ENCODE results near the gene RFX1.
"Not testable (repeated sequence)": the region's sequence is repeated elsewhere in the genome, so short reads cannot be mapped to it uniquely, and the experiment has no call there.

RFX1 gene

GRCh38 chr19:14026652-14027192 is 20.6 kb upstream of the RFX1 start:
- DNase-seq = not testable (repeated sequence)

DNA sequence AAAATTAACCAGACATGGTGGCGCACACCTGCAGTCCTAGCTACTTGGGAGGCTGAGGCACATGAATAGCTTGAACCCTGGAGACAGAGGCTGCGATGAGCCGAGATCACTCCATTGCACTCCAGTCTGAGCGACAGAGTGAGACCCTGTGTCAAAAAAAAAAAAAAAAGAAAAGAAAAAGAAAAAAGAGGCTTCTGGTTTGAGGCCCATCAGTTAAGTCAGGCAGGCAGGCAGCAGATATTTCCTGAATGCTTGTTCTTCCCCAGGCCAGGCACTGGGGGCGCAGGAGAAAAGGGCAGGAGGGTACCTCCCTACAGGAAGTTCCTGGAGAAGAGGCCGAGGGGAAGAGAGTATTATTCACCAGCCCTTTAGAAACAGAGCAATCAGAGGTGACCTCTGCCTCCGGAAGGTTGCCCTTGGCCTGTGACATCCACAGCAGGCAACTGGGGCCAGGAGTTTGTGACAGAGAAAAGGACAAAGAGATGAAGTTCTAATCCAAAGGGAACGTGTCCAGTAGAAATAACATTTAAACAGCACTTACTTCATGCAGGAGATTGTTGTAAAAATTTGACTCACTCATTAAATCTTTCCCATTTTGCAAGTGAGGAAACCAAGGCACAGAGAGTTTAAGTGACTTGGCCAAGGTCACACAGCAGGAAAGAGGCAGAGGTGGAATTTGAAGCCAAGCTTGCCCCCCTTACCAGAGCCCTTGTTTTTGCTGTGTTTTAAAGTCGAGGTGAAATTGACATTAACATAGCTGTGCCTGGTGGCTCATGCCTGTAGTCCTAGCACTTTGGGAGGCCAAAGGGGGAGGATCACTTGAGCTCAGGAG is 17.5 kb upstream of the RFX1 start:
- no peak for DNase-seq

DNA sequence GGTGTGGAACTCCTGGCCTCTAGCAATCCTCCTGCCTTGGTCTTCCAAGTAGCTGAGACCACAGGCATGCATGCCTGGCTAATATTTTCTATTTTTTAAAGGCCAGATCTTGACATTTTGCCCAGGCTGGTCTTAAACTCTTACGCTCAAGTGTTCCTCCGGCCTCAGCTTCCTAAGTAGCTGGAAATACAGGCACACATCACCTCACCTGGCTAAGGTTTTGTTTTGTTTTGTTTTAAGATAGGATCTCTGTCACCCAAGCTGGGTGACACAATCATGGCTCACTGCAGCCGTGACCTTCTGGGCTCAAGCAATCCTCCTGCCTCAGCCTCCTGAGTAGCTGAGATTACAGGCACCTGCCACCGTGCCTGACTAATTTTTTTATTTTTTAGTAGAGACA is 16.3 kb upstream of the RFX1 start:
- DNase-seq = no peak

DNA sequence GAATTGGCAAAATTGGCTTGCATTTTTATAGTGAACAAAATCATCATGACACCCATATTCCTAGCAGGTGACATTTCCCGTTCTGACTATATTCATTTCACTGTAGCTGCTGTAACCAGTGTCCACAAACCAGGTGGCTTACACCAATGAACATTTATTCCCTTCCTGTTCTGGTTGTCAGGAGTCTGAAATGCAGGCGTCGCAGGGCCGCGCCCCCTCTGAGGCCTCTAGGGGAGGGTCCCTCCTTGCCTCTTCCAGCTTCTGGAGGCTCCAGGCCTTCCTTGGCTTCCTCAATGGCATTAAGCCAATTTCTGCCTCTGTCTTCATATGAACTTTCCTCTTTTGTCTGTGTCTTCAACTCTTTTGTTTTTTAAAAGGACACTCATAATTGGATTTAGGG is 15.4 kb upstream of the RFX1 start:
- DNase-seq = no peak

DNA sequence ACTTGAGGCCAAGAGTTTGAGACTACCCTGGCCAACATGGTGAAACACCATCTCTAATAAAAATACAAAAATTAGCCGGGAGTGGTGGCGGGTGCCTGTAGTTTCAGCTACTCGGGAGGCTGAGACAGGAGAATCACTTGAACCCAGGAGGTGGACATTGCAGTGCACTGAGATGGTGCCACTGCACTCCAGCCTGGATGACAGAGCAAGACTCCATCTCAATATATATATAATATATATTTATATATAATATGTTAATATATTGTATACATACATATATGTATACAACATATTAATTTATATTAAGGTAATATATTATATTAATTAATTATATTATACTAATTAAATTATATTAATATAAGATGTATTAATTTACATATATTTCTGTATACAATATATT is 13.6 kb upstream of the RFX1 start:
- not testable (repeated sequence) for DNase-seq

DNA sequence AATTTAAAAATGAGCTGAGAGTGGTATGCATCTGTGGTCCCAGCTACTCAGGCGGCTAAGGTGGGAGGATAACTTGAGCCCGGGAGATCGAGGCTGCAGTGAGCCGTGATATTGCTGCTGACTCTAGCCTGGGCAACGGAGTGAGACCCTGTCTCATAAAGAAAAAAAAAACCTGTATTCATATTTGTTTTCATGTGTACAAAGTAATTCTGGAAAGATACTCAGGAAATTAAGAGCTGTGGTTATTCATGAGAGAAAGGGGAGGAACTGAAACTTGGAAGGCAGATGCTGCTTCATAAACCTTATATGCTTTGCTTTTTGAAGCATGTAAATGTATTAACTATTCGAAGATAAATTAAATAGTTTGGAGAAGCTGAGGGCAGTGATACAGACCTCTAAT is 13.0 kb upstream of the RFX1 start:
- DNase-seq = no peak

GRCh38 chr19:14015524-14016035 is 9.5 kb upstream of the RFX1 start:
- DNase-seq = no peak

GRCh38 chr19:14012378-14012915 is 6.3 kb upstream of the RFX1 start:
- DNase-seq = no peak

DNA sequence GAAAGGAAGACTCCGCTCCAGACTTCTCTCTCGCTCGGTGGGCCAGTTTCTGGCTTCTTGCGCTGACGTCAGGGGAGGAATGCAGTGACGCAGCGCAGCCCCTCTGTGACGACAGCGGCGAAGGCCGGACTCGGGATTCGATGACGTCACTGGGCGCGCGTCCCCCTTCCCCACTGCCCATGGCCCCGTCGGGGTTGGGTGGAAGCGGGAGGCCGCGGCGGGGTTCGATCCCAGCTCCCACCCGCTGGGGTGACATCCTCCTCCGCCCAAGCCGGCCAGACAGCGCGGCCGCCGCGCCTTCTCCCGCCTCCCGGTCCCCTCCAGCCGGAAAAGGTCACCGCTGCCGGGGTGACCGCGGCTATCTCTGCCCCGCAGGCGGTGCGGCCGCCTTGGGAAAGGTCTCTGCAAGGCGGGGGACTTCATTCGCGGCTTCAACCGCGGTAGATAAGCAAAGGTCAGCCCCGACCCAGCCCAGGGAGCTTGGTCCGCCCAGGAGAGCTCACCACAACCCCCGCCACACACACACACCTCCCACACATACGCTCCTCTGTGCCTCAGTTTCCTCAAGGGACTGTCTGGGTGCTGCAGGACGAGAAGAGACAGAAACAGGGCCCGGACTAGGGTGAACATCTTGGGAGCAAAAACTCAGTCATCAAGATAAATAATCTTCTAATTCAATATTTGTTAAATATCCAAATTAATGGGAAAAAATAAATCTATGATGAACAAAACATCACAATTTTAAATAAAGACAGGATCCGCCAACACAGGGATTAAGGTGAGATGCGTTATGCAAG is 844 bp upstream of the RFX1 start:
- no peak for DNase-seq

DNA sequence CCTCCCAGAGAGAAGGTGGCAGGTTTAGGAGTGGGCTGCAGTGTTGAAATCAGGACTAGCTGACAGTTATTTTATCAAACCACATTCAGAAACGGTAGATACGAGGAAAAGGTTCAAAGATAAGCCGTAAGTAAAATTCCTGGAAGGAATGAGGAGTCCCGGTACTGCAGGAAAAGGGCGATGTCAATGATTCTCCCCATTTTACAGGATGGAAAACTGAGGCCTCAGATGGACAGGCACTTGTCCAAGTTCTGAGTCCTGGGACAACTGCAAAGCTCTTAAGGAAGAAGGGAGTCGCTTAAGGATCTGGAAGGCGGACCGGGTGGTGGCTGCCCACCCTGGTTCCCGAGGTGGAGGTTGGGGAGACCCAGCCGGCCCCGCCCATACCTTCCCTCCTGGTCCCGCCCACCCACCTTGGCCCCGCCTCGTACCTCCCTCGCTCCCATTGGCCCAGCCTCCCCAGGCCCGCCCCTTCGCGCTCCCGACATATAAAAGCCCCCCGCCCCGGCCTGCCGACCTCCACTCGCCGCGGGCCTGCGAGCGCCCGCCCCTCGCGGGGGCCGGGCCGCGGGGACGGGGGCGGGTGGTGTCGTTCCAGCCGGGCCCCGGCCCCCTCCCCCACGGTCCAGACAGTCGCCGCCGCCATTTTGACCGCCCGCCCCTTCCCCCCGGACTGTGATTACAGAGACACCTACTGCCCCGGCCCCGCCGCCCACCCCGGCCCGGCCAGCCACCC is 603 bp downstream of the RFX1 start:
- peak; percentile 87 to 92 for DNase-seq

- no peak for DNase-seq
Observed at GRCh38 chr19:14004619-14005348, 1.3 kb downstream of the RFX1 start.

- DNase-seq = no peak
Observed at GRCh38 chr19:14003251-14004055, 2.7 kb downstream of the RFX1 start.

DNA sequence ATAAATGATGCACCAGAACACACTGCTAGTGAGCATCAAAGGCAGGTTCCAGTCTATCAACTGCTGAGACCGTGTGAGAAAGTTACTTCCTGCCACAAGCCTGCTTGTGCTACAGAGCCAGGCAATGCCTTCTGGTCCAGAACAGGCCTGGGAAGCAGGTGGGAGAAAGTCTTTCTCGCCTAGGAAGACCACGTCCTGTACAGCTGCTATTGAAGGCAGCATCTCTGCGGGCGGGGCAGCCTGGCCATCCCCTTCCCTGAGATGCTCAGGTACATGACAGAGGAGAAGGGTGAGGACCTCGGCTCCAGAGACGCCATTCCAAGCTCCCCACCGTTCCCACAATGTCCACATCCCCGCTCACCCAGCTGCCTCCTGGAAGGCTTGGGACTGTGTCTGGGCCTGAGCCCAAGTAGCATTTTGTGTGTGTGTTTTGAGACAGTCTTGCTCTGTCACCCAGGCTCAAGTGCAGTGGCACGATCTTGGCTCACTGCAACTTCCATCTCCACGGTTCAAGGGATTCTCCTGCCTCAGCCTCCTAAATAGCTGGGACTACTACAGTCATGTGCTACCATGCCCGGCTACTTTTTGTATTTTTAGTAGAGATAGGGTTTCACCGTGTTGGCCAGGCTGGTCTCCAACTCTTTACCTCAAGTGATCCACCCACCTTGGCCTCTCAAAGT is 3.4 kb downstream of the RFX1 start:
- no peak for DNase-seq

DNA sequence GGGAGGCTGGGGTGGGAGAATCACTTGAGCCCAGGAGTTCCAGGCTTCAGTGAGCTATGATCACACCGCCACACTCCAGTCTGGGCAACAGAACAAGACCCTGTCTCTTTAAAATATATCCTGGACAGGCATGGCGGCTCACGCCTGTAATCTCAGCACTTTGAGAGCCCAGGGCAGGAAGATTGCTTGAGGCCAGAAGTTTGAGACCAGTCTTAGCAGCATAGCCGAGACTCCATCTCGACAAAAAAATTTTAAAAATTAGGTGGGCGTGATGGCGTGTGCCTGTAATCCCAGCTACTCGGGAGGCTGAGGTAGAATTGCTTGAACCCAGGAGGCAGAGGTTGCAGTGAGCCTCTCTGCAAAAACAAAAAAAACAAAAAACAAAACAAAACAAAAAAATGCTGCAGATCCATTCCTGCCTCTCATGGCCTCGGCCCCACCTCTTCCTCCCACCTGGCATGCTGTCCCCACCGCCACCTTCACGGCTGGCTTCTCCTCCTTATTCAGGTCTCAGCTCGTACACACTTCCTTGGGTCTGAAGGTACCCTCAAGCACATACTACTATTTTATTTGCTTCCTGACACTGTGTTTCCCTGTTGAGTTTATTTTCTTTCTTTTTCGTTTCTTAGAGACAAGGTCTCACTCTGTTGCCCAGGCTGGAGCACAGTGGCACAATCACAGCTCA is 5.3 kb downstream of the RFX1 start:
- DNase-seq = no peak

DNA sequence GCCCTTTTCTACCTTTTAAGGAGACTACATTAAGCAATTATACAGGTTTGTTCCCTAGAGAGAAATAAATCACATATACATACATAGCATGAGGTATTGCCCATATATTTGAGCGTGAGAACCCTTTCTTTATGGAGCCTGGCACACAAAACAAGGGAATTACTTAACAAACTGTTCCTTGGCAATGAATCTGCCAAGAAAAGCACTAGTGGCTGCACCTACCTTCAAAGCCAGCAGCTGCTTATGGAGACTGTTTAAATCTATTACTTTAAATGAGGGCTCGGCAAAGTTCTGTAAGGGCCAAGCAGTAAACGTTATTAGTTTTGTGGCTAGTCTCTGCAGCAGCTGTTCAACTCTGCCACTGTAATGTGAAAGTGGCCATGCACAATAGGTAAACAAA is 7.0 kb downstream of the RFX1 start:
- DNase-seq = no peak

GRCh38 chr19:13998426-13998825 is 7.7 kb downstream of the RFX1 start:
- DNase-seq = no peak

DNA sequence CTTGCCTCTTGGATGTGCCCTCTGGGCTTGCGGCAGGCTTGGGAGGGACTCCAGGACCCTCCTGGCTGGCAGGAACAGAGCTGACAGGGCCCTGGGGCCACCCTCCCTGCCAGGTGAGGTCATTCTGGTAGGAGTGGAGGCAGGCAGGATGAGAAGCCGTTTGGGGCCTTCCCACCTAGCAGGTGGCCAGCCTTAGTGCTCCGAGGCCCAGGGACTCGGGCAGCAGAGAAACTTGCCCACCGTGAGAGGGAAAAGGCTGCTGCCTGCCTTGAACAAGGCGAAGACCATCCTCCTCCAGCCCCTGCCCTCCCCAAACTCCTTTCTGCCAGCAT is 8.5 kb downstream of the RFX1 start:
- no peak for DNase-seq

GRCh38 chr19:13996928-13997630 is 9.0 kb downstream of the RFX1 start:
- no peak for DNase-seq

Measured in activated CD4-positive, alpha-beta T cell treated with anti-CD3 and anti-CD28 coated beads for 4 hours (primary cell).